ENCODE results near the gene ALMS1.

DNA sequence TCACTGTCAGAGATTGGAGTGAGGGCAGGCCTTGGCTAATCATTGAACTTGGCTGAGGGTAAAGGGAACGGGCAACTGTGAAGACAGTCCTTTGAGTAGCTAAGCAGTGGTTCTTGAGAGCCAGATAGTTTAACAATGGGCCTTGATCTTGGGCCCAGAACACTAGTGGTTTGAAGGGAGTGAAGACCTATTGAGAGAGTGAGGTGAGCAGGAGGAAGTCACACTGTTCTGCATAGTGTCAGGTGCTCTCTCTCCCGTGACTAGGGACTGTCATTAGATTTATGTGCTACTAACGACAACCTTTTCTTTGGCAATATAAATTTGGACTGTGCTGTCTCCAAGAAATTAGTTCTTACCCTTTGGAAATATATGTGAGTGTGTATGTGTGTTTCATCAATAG lies 44.6 kb upstream of the ALMS1 start:
- TF ChIP-seq FOSB (CRISPR knock-in tag; IDR thresholded peaks at IDR 0.05) (no peak), EP300 (IDR thresholded peaks at IDR 0.05) (no peak), NPAS2 (CRISPR knock-in tag; IDR thresholded peaks at IDR 0.05; ENCODE audit: borderline replicate concordance) (no peak), NFE2L2 (conservative IDR thresholded peaks at IDR 0.05; ENCODE audit: low read length) (no peak), CHD2 (IDR thresholded peaks at IDR 0.05; ENCODE audit: low read length, partially characterized antibody) (no peak), MAZ (IDR thresholded peaks at IDR 0.05; ENCODE audit: borderline replicate concordance, low read depth, low read length) (no peak), POLR2A (IDR thresholded peaks at IDR 0.05; ENCODE audit: low read length) (no peak), MAFK (IDR thresholded peaks at IDR 0.05; ENCODE audit: partially characterized antibody) (no peak), RAD21 (conservative IDR thresholded peaks at IDR 0.05 in 1 of 2, IDR thresholded peaks at IDR 0.05 in 1 of 2) (no peak)
- TF ChIP-seq, protein P1, sequence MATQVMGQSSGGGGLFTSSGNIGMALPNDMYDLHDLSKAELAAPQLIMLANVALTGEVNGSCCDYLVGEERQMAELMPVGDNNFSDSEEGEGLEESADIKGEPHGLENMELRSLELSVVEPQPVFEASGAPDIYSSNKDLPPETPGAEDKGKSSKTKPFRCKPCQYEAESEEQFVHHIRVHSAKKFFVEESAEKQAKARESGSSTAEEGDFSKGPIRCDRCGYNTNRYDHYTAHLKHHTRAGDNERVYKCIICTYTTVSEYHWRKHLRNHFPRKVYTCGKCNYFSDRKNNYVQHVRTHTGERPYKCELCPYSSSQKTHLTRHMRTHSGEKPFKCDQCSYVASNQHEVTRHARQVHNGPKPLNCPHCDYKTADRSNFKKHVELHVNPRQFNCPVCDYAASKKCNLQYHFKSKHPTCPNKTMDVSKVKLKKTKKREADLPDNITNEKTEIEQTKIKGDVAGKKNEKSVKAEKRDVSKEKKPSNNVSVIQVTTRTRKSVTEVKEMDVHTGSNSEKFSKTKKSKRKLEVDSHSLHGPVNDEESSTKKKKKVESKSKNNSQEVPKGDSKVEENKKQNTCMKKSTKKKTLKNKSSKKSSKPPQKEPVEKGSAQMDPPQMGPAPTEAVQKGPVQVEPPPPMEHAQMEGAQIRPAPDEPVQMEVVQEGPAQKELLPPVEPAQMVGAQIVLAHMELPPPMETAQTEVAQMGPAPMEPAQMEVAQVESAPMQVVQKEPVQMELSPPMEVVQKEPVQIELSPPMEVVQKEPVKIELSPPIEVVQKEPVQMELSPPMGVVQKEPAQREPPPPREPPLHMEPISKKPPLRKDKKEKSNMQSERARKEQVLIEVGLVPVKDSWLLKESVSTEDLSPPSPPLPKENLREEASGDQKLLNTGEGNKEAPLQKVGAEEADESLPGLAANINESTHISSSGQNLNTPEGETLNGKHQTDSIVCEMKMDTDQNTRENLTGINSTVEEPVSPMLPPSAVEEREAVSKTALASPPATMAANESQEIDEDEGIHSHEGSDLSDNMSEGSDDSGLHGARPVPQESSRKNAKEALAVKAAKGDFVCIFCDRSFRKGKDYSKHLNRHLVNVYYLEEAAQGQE (IDR thresholded peaks at IDR 0.05), result no peak
- TF ChIP-seq, protein P2, sequence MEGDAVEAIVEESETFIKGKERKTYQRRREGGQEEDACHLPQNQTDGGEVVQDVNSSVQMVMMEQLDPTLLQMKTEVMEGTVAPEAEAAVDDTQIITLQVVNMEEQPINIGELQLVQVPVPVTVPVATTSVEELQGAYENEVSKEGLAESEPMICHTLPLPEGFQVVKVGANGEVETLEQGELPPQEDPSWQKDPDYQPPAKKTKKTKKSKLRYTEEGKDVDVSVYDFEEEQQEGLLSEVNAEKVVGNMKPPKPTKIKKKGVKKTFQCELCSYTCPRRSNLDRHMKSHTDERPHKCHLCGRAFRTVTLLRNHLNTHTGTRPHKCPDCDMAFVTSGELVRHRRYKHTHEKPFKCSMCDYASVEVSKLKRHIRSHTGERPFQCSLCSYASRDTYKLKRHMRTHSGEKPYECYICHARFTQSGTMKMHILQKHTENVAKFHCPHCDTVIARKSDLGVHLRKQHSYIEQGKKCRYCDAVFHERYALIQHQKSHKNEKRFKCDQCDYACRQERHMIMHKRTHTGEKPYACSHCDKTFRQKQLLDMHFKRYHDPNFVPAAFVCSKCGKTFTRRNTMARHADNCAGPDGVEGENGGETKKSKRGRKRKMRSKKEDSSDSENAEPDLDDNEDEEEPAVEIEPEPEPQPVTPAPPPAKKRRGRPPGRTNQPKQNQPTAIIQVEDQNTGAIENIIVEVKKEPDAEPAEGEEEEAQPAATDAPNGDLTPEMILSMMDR (IDR thresholded peaks at IDR 0.05), result no peak
- TF ChIP-seq, protein P3, sequence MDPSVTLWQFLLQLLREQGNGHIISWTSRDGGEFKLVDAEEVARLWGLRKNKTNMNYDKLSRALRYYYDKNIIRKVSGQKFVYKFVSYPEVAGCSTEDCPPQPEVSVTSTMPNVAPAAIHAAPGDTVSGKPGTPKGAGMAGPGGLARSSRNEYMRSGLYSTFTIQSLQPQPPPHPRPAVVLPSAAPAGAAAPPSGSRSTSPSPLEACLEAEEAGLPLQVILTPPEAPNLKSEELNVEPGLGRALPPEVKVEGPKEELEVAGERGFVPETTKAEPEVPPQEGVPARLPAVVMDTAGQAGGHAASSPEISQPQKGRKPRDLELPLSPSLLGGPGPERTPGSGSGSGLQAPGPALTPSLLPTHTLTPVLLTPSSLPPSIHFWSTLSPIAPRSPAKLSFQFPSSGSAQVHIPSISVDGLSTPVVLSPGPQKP (IDR thresholded peaks at IDR 0.05; ENCODE audit: low read depth, low read length), result no peak
